H9 (cell line): ENCODE results near the gene HABP4. TPM values are rescaled to one million over a fixed set of nuclear protein-coding genes. Genes with fewer than 3 reads are reported as not detected.

Experiments used
- DNase-seq: peaks from one replicate; pipeline ENCODE4 v3.0.0-alpha.2; 2017
- H2AFZ ChIP-seq: one replicate; pipeline ENCODE4 v1.6.1; 2013; ENCODE audit warnings: mild to moderate bottlenecking, low read length, control low read depth, moderate library complexity
- H2AK5ac ChIP-seq: 2 replicates; pipeline ENCODE4 v1.6.1; 2013; ENCODE audit warnings: low read length, control low read depth, mixed read lengths; ENCODE audit not compliant: insufficient read length
- H2BK120ac ChIP-seq: one replicate; pipeline ENCODE4 v1.6.1; 2013; ENCODE audit warnings: low read depth, mild to moderate bottlenecking, low read length, control low read depth, inconsistent platforms; ENCODE audit not compliant: poor library complexity, severe bottlenecking
- H2BK12ac ChIP-seq: 2 replicates; pipeline ENCODE4 v1.6.1; 2013; ENCODE audit warnings: low read length, control low read depth, mixed read lengths, low read depth; ENCODE audit not compliant: insufficient read length
- H2BK15ac ChIP-seq: 2 replicates; pipeline ENCODE4 v1.6.1; 2013; ENCODE audit warnings: low read depth, low read length, control low read depth
- H2BK20ac ChIP-seq: one replicate; pipeline ENCODE4 v1.6.1; 2013; ENCODE audit warnings: low read depth, mild to moderate bottlenecking, low read length, control low read depth, inconsistent platforms; ENCODE audit not compliant: poor library complexity, severe bottlenecking
- H2BK5ac ChIP-seq: 2 replicates; pipeline ENCODE4 v1.6.1; 2013; ENCODE audit warnings: low read length, control low read depth, mixed read lengths; ENCODE audit not compliant: insufficient read length
- H3K14ac ChIP-seq: 2 replicates; pipeline ENCODE4 v1.6.1; 2013; ENCODE audit warnings: low read length, control low read depth; ENCODE audit not compliant: insufficient read depth
- H3K18ac ChIP-seq: 2 replicates; pipeline ENCODE4 v1.6.1; 2013; ENCODE audit warnings: low read depth, mild to moderate bottlenecking, mixed read lengths, low read length, control low read depth; ENCODE audit not compliant: insufficient read length
- H3K23ac ChIP-seq: 2 replicates; pipeline ENCODE4 v1.6.1; 2013; ENCODE audit warnings: low read length, control low read depth, mixed read lengths, low read depth; ENCODE audit not compliant: insufficient read length
- H3K23me2 ChIP-seq: 2 replicates; pipeline ENCODE4 v1.6.1; 2013; ENCODE audit warnings: low read depth, mild to moderate bottlenecking, mixed read lengths, low read length, control low read depth; ENCODE audit not compliant: insufficient read length, poor library complexity, severe bottlenecking
- H3K27ac ChIP-seq: 2 replicates; pipeline ENCODE4 v1.5.1; 2013; ENCODE audit warnings: low read length, control low read depth, mixed read lengths, low read depth; ENCODE audit not compliant: insufficient read length
- H3K27me3 ChIP-seq: 2 replicates; pipeline ENCODE4 v1.6.1; 2013; ENCODE audit warnings: low read length, control low read depth, inconsistent platforms; ENCODE audit not compliant: insufficient read depth
- H3K4ac ChIP-seq: 2 replicates; pipeline ENCODE4 v1.6.1; 2013; ENCODE audit warnings: low read depth, mild to moderate bottlenecking, control low read depth, inconsistent platforms, low read length, moderate library complexity
- H3K4me1 ChIP-seq: 2 replicates; pipeline ENCODE4 v1.6.1; 2013; ENCODE audit warnings: low read length, control low read depth, inconsistent platforms; ENCODE audit not compliant: insufficient read depth
- H3K4me2 ChIP-seq: 2 replicates; pipeline ENCODE4 v1.6.1; 2013; ENCODE audit warnings: low read length, control low read depth, mixed read lengths; ENCODE audit not compliant: insufficient read length, insufficient read depth
- H3K56ac ChIP-seq: 2 replicates; pipeline ENCODE4 v1.6.1; 2013; ENCODE audit warnings: low read depth, mild to moderate bottlenecking, mixed read lengths, low read length, control low read depth; ENCODE audit not compliant: insufficient read length
- H3K79me1 ChIP-seq: 2 replicates; pipeline ENCODE4 v1.6.1; 2013; ENCODE audit warnings: low read depth, mild to moderate bottlenecking, moderate library complexity, low read length, control low read depth, inconsistent platforms; ENCODE audit not compliant: insufficient read depth, poor library complexity, severe bottlenecking
- H3K79me2 ChIP-seq: 2 replicates; pipeline ENCODE4 v1.6.1; 2013; ENCODE audit warnings: low read length, control low read depth, inconsistent platforms; ENCODE audit not compliant: insufficient read depth
- H3K9ac ChIP-seq: 2 replicates; pipeline ENCODE4 v1.6.1; 2013; ENCODE audit warnings: low read length, control low read depth, mixed read lengths; ENCODE audit not compliant: insufficient read length; ENCODE audit errors: extremely low read depth
- H3K9me3 ChIP-seq: one replicate; pipeline ENCODE4 v1.6.1; 2013; ENCODE audit warnings: low read depth, low read length, inconsistent platforms; ENCODE audit not compliant: control insufficient read depth
- H3T11ph ChIP-seq: one replicate; pipeline ENCODE4 v1.6.1; 2013; ENCODE audit warnings: mild to moderate bottlenecking, low read length, control low read depth, inconsistent platforms
- H4K20me1 ChIP-seq: one replicate; pipeline ENCODE4 v1.6.1; 2013; ENCODE audit not compliant: control insufficient read depth, insufficient read length, insufficient read depth
- H4K5ac ChIP-seq: 2 replicates; pipeline ENCODE4 v1.6.1; 2013; ENCODE audit warnings: low read depth, mild to moderate bottlenecking, mixed read lengths, low read length, control low read depth; ENCODE audit not compliant: insufficient read length
- H4K8ac ChIP-seq: replicated peaks from 2 replicates; pipeline ENCODE4 v1.6.1; 2013; ENCODE audit warnings: low read length, control low read depth, mixed read lengths, low read depth; ENCODE audit not compliant: insufficient read length
- H4K91ac ChIP-seq: 2 replicates; pipeline ENCODE4 v1.6.1; 2013; ENCODE audit warnings: low read depth, mild to moderate bottlenecking, moderate library complexity, mixed read lengths, low read length, control low read depth; ENCODE audit not compliant: insufficient read length
- H3K27ac Mint-ChIP-seq, 3 experiments: 2 replicates in 2 of 3; 3 replicates in 1 of 3; pipeline ENCODE4 v1.8.0; 2020 to 2021; ENCODE audit warnings: mixed read lengths in 3 of 3, mild to moderate bottlenecking in 1 of 3, moderate library complexity in 1 of 3
- H3K27me3 Mint-ChIP-seq: 2 replicates; pipeline ENCODE4 v1.8.0; 2021; ENCODE audit warnings: low read depth, mild to moderate bottlenecking, moderate library complexity, mixed read lengths
- H3K36me3 Mint-ChIP-seq, 3 experiments: 2 replicates in 2 of 3; 3 replicates in 1 of 3; pipeline ENCODE4 v1.8.0; 2020 to 2021; ENCODE audit warnings: low read depth in 3 of 3, mixed read lengths in 3 of 3; ENCODE audit not compliant: insufficient read depth in 1 of 3
- H3K4me1 Mint-ChIP-seq, 2 experiments: 2 replicates each; pipeline ENCODE4 v1.8.0; 2020; ENCODE audit warnings: mixed read lengths in 2 of 2
- H3K4me3 Mint-ChIP-seq, 2 experiments: 2 replicates in 1 of 2; 3 replicates in 1 of 2; pipeline ENCODE4 v1.8.0; 2020 to 2021; ENCODE audit warnings: mild to moderate bottlenecking in 2 of 2, mixed read lengths in 2 of 2, moderate library complexity in 1 of 2
- H3K9me3 Mint-ChIP-seq, 2 experiments: 2 replicates in 1 of 2; 3 replicates in 1 of 2; pipeline ENCODE4 v1.8.0; 2020; ENCODE audit warnings: mild to moderate bottlenecking in 2 of 2, mixed read lengths in 2 of 2, moderate library complexity in 1 of 2
- WGBS: extraction: QIAGEN DNeasy Blood & Tissue Kit; methylation state at CpG from one replicate; pipeline ENCODE4 v1.1.7; 2013; ENCODE audit warnings: missing lambda C conversion rate, low lambda C conversion rate, mixed read lengths; ENCODE audit not compliant: insufficient read length; ENCODE audit errors: extremely low coverage; 5-methylcytosine and 5-hydroxymethylcytosine counted together
- total RNA-seq: library from RNA; stranded (reverse); gene quantifications from 2 replicates; pipeline ENCODE4 v1.2.1, GENCODE V29; 2021
- TF ChIP-seq, protein P1 (sequence below): fragments of 200-600 bp; sonication (generic); conservative IDR thresholded peaks from 3 replicates; pipeline ENCODE4 v1.8.0; 2021; ENCODE audit warnings: antibody characterized with exemption, mild to moderate bottlenecking

HABP4 gene
- total RNA-seq, 1 experiment from 2014 or later: 7.5 TPM

DNA sequence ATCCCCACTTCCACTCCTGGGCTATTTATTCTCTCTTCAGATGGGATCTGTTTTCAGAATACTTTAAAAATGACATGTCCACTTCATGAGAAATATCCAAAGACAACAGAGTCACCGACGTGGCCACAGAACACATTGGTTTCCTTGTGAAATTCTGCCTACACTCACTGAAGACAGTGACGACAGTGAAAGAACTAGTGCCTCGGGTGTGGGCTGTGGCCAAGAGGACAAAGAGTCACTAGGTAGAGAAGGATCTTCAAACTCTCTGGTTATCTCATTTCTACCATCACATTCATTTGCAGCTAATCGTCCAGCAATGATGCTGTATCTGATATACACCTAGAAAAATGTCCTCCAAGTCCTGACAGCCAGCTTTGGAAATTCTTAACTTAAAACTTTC lies 59.1 kb downstream of the HABP4 start:
- H3K9me3 Mint-ChIP-seq: no peaks in the 10 kb centered on the region
- no peaks in the 10 kb centered on the region for H4K20me1 ChIP-seq
- no peak overlapping the region for H2AK5ac ChIP-seq
- H3K14ac ChIP-seq: no peak overlapping the region
- H3K9me3 ChIP-seq: no peaks in the 10 kb centered on the region
- no peak overlapping the region for H2BK12ac ChIP-seq
- H3K27me3 ChIP-seq: no peaks in the 10 kb centered on the region
- H3K27me3 Mint-ChIP-seq: no peaks in the 10 kb centered on the region
- no peak overlapping the region for H2BK120ac ChIP-seq
- H4K5ac ChIP-seq: no peak overlapping the region
- H3K23ac ChIP-seq: no peak overlapping the region
- TF ChIP-seq, protein P1, sequence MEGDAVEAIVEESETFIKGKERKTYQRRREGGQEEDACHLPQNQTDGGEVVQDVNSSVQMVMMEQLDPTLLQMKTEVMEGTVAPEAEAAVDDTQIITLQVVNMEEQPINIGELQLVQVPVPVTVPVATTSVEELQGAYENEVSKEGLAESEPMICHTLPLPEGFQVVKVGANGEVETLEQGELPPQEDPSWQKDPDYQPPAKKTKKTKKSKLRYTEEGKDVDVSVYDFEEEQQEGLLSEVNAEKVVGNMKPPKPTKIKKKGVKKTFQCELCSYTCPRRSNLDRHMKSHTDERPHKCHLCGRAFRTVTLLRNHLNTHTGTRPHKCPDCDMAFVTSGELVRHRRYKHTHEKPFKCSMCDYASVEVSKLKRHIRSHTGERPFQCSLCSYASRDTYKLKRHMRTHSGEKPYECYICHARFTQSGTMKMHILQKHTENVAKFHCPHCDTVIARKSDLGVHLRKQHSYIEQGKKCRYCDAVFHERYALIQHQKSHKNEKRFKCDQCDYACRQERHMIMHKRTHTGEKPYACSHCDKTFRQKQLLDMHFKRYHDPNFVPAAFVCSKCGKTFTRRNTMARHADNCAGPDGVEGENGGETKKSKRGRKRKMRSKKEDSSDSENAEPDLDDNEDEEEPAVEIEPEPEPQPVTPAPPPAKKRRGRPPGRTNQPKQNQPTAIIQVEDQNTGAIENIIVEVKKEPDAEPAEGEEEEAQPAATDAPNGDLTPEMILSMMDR: no peak
- no peak for DNase-seq
- WGBS: no CpG with 5 or more reads among the region's 5 CpGs
- no peak overlapping the region for H3K27ac ChIP-seq
- no peak overlapping the region for H2BK15ac ChIP-seq
- no peak overlapping the region for H3K18ac ChIP-seq
- H3K4ac ChIP-seq: no peak overlapping the region
- H4K91ac ChIP-seq: no peak overlapping the region
- H3T11ph ChIP-seq: no peak overlapping the region
- peaks cover 9 to 21% (median 16%) of the 10 kb centered on the region in 3 experiments; a peak in 6 of 7 replicates for H3K36me3 Mint-ChIP-seq
- H3K79me1 ChIP-seq: no peaks in the 10 kb centered on the region
- no peak overlapping the region for H4K8ac ChIP-seq
- no peak overlapping the region for H3K9ac ChIP-seq
- H2AFZ ChIP-seq: no peak overlapping the region
- no peak overlapping the region for H3K4me3 Mint-ChIP-seq
- peaks cover 11 to 14% of the 10 kb centered on the region in 2 experiments for H3K4me1 Mint-ChIP-seq
- no peak overlapping the region for H2BK5ac ChIP-seq
- H3K4me2 ChIP-seq: no peak overlapping the region
- H3K56ac ChIP-seq: no peak overlapping the region
- no peaks in the 10 kb centered on the region for H3K23me2 ChIP-seq
- H2BK20ac ChIP-seq: no peak overlapping the region
- no peaks in the 10 kb centered on the region; the same call in 1 of the 2 replicates for H3K4me1 ChIP-seq
- H3K27ac Mint-ChIP-seq: peak overlapping the region; percentile 43 to 78 (median 73); a peak in 3 of 7 replicates
- no peaks in the 10 kb centered on the region for H3K79me2 ChIP-seq
